GM21619 (cell line): ENCODE measurements around the gene SHFL.

Experiments used
- ATAC-seq: cut with Tn5 transposase; IDR thresholded peaks from one replicate; pipeline ENCODE4 v1.9.1; 2021; ENCODE audit not compliant: unreplicated experiment

The SHFL gene

GRCh38 chr19:10126213-10126639 lies 40.1 kb downstream of the SHFL start:
- no peak for ATAC-seq

- no peak for ATAC-seq
Measured at GRCh38 chr19:10132905-10133304, 46.8 kb downstream of the SHFL start.

- no peak for ATAC-seq
Measured at GRCh38 chr19:10133596-10133995, 47.5 kb downstream of the SHFL start.

GRCh38 chr19:10134040-10134439 lies 47.9 kb downstream of the SHFL start:
- no peak for ATAC-seq

- no peak for ATAC-seq
Measured at GRCh38 chr19:10135551-10136334, 49.6 kb downstream of the SHFL start.

GRCh38 chr19:10136936-10137335 lies 50.8 kb downstream of the SHFL start:
- ATAC-seq: no peak

GRCh38 chr19:10137751-10138682 lies 51.9 kb downstream of the SHFL start:
- ATAC-seq: no peak

- ATAC-seq: no peak
Measured at GRCh38 chr19:10138879-10139795, 53.0 kb downstream of the SHFL start.

- no peak for ATAC-seq
Measured at GRCh38 chr19:10139952-10140351, 53.8 kb downstream of the SHFL start.

- no peak for ATAC-seq
Measured at GRCh38 chr19:10141479-10141878, 55.4 kb downstream of the SHFL start.

GRCh38 chr19:10141973-10142372 lies 55.9 kb downstream of the SHFL start:
- no peak for ATAC-seq
